ENCODE data around the gene OR13C4. TPM values are rescaled to one million over a fixed set of nuclear protein-coding genes. Genes with fewer than 3 reads are reported as not detected.
"Not testable (repeated sequence)": the region's sequence is repeated elsewhere in the genome, so short reads cannot be mapped to it uniquely, and the experiment has no call there.

The OR13C4 gene
- total and polyA plus RNA-seq, 2 experiments from 2014 or later: 0.24 TPM; not detected in 1

DNA sequence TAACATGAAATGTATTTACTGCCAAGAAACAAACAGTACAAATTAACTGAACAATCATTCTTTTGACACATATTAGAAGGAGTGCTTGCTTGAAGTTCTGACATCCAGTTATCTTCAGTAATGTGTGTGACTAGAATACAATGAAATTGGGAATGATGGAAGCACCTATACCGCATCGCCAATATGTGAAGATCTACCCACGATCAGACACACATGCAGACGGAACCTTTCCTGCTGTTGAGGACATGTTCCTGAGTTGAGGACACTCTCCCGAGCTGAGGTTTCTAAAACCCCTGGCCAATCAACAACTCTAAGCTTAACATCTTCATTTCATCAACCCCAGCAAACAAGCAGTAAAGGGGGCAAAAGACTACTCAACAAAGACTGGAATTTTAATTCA lies 9.7 kb upstream of the OR13C4 start, which contains the start of gene OR13C3:
Gene OR13C3, minus strand, starts transcription at position 101 of the 400 bp plus-strand sequence. CDS start 133 bp downstream, outside the sequence.
- no peaks in the 10 kb centered on the region for H3K4me1 ChIP-seq (ENCODE audit: low read depth)
- DNase-seq (ENCODE audit: low read depth in 1 of 2, low spot score in 1 of 2): no peak
- H3K36me3 ChIP-seq: no peaks in the 10 kb centered on the region
- H3K27me3 ChIP-seq: no peaks in the 10 kb centered on the region
- TF ChIP-seq, protein P1, sequence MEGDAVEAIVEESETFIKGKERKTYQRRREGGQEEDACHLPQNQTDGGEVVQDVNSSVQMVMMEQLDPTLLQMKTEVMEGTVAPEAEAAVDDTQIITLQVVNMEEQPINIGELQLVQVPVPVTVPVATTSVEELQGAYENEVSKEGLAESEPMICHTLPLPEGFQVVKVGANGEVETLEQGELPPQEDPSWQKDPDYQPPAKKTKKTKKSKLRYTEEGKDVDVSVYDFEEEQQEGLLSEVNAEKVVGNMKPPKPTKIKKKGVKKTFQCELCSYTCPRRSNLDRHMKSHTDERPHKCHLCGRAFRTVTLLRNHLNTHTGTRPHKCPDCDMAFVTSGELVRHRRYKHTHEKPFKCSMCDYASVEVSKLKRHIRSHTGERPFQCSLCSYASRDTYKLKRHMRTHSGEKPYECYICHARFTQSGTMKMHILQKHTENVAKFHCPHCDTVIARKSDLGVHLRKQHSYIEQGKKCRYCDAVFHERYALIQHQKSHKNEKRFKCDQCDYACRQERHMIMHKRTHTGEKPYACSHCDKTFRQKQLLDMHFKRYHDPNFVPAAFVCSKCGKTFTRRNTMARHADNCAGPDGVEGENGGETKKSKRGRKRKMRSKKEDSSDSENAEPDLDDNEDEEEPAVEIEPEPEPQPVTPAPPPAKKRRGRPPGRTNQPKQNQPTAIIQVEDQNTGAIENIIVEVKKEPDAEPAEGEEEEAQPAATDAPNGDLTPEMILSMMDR (IDR thresholded peaks at IDR 0.05; ENCODE audit: low read depth, low read length): no peak
- H3K4me3 ChIP-seq: no peak within 1 kb of the TSS
- no peaks in the 10 kb centered on the region for H3K9me3 ChIP-seq (ENCODE audit: low read depth)
- H3K27ac ChIP-seq: no peak within 1 kb of the TSS

DNA sequence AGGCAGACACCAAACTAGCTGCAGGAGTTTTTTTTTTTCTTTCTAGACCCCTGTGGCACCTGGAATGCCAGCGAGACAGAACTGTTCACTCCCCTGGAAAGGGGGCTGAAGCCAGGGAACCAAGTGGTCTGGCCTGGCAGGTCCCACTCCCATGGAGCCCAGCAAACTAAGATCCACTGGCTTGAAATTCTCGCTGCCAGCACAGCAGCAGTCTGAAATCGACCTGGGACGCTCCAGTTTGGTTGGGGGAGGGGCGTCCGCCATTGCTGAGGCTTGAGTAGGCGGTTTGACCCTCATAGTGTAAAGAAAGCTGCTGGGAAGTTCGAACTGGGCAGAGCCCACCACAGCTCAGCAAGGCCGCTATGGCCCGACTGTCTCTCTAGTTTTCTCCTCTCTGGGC lies 6.8 kb downstream of the OR13C4 start:
- not testable (repeated sequence) for H3K27ac ChIP-seq; DNase-seq (ENCODE audit: low read depth in 1 of 2, low spot score in 1 of 2)

DNA sequence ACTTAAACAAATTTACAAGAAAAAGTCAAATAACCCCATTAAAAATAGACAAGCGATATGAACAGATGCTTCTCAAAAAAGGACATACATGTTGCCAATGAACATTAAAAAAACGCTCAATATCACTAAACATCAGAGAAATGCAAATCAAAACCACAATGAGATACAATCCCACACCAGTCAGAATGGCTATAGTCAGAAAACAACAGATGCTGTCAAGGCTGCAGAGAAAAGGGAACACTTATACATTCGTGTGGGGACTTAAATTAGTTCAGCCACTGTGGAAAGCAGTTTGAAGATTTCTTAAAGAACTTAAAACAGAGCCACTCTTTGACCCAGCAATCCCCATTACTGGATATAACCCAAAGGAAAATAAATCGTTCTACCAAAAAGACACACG lies 12.1 kb downstream of the OR13C4 start:
- TF ChIP-seq, protein P1 (IDR thresholded peaks at IDR 0.05; ENCODE audit: low read depth, low read length): no peak
- no peaks in the 10 kb centered on the region for H3K36me3 ChIP-seq
- no peaks in the 10 kb centered on the region for H3K9me3 ChIP-seq (ENCODE audit: low read depth)
- H3K4me1 ChIP-seq (ENCODE audit: low read depth): no peaks in the 10 kb centered on the region
- no peak for DNase-seq (ENCODE audit: low read depth in 1 of 2, low spot score in 1 of 2)
- no peaks in the 10 kb centered on the region for H3K27me3 ChIP-seq
- no peak overlapping the region for H3K27ac ChIP-seq
- H3K4me3 ChIP-seq: no peak overlapping the region

More for the DNA sequence above, 6.8 kb downstream of the OR13C4 start:
- not testable (repeated sequence) for H3K4me1 ChIP-seq (ENCODE audit: low read depth); H3K4me3 ChIP-seq; H3K9me3 ChIP-seq (ENCODE audit: low read depth); H3K36me3 ChIP-seq; H3K27me3 ChIP-seq

DNA sequence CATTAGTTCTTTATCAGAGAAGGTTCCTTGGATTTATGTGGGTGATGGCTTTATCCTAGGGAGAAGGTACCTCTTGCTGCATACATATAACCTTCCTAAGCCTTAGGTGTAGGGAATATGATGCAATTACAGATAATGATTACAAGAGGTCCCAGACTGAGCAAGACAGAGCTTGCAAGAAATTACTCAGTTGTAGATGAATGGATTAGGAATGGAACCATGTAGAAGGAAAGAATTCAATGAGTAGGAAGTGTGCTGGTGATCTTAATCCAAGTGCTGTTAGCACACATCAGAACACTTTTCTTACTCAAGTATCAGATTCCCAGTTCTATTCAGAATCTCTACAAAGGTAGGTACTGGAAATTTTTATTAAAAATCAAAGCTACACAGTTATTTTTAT lies 20.4 kb downstream of the OR13C4 start:
- Histone ChIP-seq H3K4me1 (ENCODE audit: low read depth) (no peaks in the 10 kb centered on the region), H3K36me3 (no peaks in the 10 kb centered on the region), H3K4me3 (no peak overlapping the region), H3K9me3 (ENCODE audit: low read depth) (no peaks in the 10 kb centered on the region), H3K27ac (no peak overlapping the region), H3K27me3 (no peaks in the 10 kb centered on the region)
- DNase-seq (ENCODE audit: low read depth in 1 of 2, low spot score in 1 of 2): no peak
- TF ChIP-seq, protein P1 (IDR thresholded peaks at IDR 0.05; ENCODE audit: low read depth, low read length): no peak

DNA sequence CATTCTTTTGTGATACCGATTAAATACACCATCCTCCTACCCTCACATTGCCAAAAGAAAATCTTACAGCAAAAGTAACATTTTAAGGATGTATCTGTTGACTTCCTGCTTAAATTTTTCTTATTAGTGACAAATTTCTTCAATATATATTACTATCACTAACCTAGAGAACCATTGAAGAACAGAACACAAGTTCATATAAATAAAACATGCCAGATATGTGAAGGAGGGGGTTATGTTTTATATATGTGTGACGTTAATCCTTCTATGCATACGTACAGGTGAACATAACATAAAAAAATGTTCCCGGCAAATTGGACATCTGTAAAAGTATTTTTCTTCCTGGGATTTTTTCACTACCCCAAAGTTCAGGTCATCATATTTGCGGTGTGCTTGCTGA lies 23.0 kb downstream of the OR13C4 start, which contains the start of gene OR13F1:
Gene OR13F1, plus strand, starts transcription at position 301 of the 400 bp plus-strand sequence. Its CDS starts 0 bp downstream, at position 301.
- Histone ChIP-seq H3K4me1 (ENCODE audit: low read depth) (no peaks in the 10 kb centered on the region), H3K27ac (no peak within 1 kb of the TSS)

DNA sequence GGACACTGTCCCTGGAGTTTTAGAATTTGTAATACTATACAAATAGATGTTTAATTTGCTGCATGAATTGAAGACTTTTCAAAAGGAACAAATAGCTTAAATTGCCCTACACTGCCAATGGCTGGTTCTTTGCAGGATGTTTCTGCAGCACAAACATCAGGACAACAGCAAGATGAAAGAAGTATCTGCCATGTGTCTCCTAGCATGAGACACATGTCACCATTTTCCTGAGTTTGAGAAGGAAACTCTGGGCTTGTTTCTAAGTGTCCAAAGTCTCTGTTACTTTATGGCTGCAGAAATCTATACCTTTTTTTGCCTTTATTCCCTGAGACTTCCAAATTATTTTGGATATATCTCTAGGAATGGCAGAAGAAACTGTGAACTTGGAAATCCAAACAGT lies 23.6 kb downstream of the OR13C4 start:
- H3K9me3 ChIP-seq (ENCODE audit: low read depth): no peaks in the 10 kb centered on the region
- H3K27ac ChIP-seq: no peak overlapping the region
- no peak overlapping the region for H3K4me3 ChIP-seq
- no peaks in the 10 kb centered on the region for H3K4me1 ChIP-seq (ENCODE audit: low read depth)
- DNase-seq (ENCODE audit: low read depth in 1 of 2, low spot score in 1 of 2): no peak
- TF ChIP-seq, protein P1 (IDR thresholded peaks at IDR 0.05; ENCODE audit: low read depth, low read length): no peak
- H3K27me3 ChIP-seq: no peaks in the 10 kb centered on the region
- no peaks in the 10 kb centered on the region for H3K36me3 ChIP-seq

More for the DNA sequence above, 23.0 kb downstream of the OR13C4 start, which contains the start of gene OR13F1:
- TF ChIP-seq, protein P1 (IDR thresholded peaks at IDR 0.05; ENCODE audit: low read depth, low read length): no peak
- no peaks in the 10 kb centered on the region for H3K27me3 ChIP-seq
- H3K9me3 ChIP-seq (ENCODE audit: low read depth): no peaks in the 10 kb centered on the region
- no peak within 1 kb of the TSS for H3K4me3 ChIP-seq
- DNase-seq (ENCODE audit: low read depth in 1 of 2, low spot score in 1 of 2): no peak
- H3K36me3 ChIP-seq: no peaks in the 10 kb centered on the region
